ENCODE data around the gene PRDX3. TPM values are rescaled to one million over a fixed set of nuclear protein-coding genes. Genes with fewer than 3 reads are reported as not detected.

PRDX3 gene
- total RNA-seq, 4 donors from 2014 or later, result 125 to 201 (median 156) TPM

GRCh38 chr10:119136084-119136483 is 42.5 kb downstream of the PRDX3 start:
- ATAC-seq (ENCODE audit: low FRiP score), result no peak
- DNase-seq (ENCODE audit: low spot score), result no peak
- no peak for TF ChIP-seq CTCF (IDR thresholded peaks at IDR 0.05)

- no peak for ATAC-seq (ENCODE audit: low FRiP score)
- no peak for DNase-seq (ENCODE audit: low spot score)
- TF ChIP-seq CTCF (IDR thresholded peaks at IDR 0.05), result no peak
These were observed 43.1 kb downstream of the PRDX3 start for GRCh38 chr10:119135513-119135881.

GRCh38 chr10:119133949-119134348 is 44.7 kb downstream of the PRDX3 start:
- no peak for DNase-seq (ENCODE audit: low spot score)
- ATAC-seq (ENCODE audit: low FRiP score), result no peak
- TF ChIP-seq CTCF (IDR thresholded peaks at IDR 0.05), result no peak

- no peak for ATAC-seq (ENCODE audit: low FRiP score)
- no peak for DNase-seq (ENCODE audit: low spot score)
These were observed 45.9 kb downstream of the PRDX3 start for GRCh38 chr10:119132521-119133345.

GRCh38 chr10:119131512-119132240 is 46.9 kb downstream of the PRDX3 start:
- TF ChIP-seq CTCF (IDR thresholded peaks at IDR 0.05), result no peak
- no peak for DNase-seq (ENCODE audit: low spot score)
- peak; percentile 63 for ATAC-seq (ENCODE audit: low FRiP score)

More at GRCh38 chr10:119132521-119133345, 45.9 kb downstream of the PRDX3 start:
- no peak for TF ChIP-seq CTCF (IDR thresholded peaks at IDR 0.05)

GRCh38 chr10:119129721-119130120 is 48.9 kb downstream of the PRDX3 start:
- ATAC-seq (ENCODE audit: low FRiP score) (no peak), DNase-seq (ENCODE audit: low spot score) (no peak)
- no peak for TF ChIP-seq CTCF (IDR thresholded peaks at IDR 0.05)

Data from omental fat pad (tissue), 4 donors.